HG03558 (cell line): ENCODE data around the gene IRF8.

ENCODE experiments used
- ATAC-seq: cut with Tn5 transposase; IDR thresholded peaks from one replicate; pipeline ENCODE4 v1.9.1; 2021; ENCODE audit warnings: moderate number of reproducible peaks; ENCODE audit not compliant: unreplicated experiment; ENCODE audit errors: extremely low read depth

Gene IRF8

DNA sequence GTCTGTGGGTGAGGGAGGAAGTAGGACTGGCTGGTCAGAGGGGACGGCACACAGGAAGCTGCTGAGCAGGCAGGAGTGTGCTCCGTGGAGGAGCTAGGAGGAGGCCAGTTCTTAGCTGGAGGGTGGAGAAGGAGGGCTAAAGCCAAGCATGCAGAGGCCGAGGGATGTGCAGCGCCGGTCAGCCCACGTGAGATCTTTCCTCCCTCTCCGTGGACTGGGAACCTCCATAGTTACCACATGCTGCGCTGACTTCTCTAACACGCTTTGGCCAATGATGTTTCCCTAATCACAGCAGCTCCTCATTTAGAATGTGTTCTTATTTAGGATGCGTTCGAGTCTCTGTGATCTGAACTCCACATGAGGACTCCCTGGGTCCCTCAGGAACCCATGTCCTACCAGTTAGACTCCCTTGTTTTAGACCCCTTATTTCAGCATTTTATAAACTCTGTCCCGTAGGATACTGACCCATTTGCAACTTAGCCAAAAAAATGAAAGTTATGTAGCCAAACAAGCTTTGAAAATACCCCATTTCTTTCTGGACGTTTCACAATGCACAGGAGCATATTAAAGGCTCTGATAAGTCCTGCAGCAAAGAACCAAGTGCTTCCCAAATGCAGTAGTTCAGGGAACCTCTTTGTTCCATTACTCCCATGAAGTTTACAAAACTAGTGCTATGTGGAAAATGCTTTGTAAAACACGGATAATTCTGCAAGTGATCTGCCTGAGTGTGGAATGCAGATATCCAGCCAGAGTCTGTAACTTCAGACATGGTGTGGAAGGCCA is 51.4 kb downstream of the IRF8 start:
- no peak for ATAC-seq

DNA sequence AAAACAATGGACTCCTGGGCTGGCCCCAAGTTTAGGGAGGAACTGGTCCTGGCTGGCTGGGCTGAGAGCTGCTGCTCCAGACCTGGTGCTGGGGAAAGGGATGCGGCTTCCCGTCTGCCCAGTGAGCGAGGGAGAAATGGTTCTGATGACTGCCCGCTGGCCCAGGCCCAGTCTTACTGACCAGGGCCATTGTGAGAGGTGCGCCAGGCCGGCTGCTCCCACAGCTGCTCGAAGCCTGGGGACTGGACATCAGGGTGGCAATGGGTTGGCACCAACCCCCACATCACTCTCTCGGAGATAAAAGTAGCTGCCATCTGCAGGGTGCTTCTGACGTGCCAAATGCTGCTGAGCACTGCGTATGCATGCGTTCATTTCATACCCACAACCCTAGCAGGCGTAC is 53.2 kb downstream of the IRF8 start:
- no peak for ATAC-seq

- no peak for ATAC-seq
Measured at GRCh38 chr16:85952811-85953210, 53.8 kb downstream of the IRF8 start.

GRCh38 chr16:85954927-85955519 is 56.1 kb downstream of the IRF8 start:
- ATAC-seq: no peak

GRCh38 chr16:85955566-85955965 is 56.6 kb downstream of the IRF8 start:
- no peak for ATAC-seq

GRCh38 chr16:85956426-85956825 is 57.5 kb downstream of the IRF8 start:
- no peak for ATAC-seq

- ATAC-seq: no peak
Measured at GRCh38 chr16:85958731-85959130, 59.8 kb downstream of the IRF8 start.

DNA sequence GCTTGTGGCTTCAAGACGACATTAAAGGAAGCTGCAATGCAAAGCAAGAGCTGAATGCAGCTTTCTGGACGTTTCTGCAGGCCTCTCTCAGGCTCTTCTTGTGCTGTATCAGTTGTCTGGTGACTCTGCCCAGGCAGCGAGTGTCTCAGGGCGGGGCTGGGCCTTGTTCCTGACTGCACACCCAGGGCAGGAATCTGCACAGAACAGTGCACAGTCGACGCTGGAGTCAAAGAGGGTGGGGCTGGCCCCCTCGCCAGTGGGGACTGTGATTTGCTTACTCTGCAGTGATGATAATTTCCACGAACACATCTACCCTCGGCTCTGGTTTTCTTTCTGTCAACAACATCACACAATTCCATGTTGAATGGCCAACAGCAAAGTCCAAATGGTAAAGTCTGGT is 60.7 kb downstream of the IRF8 start:
- ATAC-seq: no peak

- no peak for ATAC-seq
Measured at GRCh38 chr16:85960486-85961046, 61.6 kb downstream of the IRF8 start.

- ATAC-seq: no peak
Measured at GRCh38 chr16:85961988-85962915, 63.3 kb downstream of the IRF8 start.

DNA sequence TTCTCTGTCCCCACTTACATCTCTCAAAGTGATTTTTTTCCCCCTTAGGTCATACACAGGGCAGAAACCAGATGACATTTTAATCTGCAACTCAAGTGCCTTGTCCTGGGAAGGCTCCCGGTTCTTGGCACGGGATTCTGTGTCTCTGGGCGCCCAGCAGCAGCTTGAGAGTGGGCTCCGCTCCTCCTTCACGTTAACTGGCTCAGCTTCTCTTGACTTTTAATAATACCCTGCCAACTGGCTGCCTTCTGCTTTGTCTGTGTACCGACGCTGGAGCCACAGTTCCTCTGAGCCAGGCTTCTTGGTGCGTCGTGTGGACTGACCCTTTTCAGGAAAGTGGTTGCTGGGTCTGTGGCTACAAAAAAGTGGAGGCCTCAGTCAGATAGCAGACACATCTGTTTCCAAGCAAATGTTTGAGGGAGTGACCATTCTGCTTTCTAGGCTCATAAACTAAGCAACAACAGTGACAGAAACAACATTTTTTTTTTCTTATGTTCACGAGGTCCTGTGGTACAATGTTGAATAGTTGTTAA is 64.9 kb downstream of the IRF8 start:
- no peak for ATAC-seq

DNA sequence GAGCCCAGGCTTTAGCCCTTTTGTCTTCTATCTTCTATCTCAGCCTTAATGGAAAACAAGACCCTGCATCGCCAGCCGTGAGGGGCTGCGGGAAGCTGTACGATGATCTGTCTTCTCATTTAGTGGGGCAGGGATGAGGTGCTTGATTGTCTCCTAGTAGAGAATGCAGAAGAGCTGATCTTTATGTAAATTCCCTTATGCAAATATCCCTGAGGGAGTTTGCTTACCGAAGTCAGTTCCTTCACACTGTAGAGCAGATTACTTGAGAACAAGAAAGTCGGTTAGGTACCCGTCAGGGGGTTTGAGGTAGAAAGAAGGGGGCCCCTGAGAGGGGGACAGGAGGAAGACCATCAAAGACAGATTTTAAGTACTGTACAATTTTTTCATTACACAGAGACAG is 66.2 kb downstream of the IRF8 start:
- ATAC-seq: no peak

DNA sequence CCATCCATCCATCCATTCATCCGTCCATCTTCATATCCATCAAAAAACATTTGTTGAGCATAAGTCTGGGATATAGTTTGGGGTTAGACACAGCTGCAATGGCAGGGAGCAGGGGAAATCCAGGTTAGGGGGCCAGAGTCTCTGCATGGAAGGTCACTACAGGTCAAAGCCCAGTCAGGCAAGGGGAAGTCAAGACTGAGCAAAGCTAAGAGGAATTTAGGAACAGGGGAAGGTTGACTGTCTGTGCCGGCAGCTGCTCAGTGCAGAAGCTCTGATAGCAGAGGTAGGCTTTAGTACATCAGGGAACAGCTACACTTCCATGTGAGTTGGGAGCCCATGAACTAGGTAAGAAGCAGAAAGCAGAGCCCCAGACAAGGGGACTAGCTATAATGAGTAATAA is 68.1 kb downstream of the IRF8 start:
- no peak for ATAC-seq

DNA sequence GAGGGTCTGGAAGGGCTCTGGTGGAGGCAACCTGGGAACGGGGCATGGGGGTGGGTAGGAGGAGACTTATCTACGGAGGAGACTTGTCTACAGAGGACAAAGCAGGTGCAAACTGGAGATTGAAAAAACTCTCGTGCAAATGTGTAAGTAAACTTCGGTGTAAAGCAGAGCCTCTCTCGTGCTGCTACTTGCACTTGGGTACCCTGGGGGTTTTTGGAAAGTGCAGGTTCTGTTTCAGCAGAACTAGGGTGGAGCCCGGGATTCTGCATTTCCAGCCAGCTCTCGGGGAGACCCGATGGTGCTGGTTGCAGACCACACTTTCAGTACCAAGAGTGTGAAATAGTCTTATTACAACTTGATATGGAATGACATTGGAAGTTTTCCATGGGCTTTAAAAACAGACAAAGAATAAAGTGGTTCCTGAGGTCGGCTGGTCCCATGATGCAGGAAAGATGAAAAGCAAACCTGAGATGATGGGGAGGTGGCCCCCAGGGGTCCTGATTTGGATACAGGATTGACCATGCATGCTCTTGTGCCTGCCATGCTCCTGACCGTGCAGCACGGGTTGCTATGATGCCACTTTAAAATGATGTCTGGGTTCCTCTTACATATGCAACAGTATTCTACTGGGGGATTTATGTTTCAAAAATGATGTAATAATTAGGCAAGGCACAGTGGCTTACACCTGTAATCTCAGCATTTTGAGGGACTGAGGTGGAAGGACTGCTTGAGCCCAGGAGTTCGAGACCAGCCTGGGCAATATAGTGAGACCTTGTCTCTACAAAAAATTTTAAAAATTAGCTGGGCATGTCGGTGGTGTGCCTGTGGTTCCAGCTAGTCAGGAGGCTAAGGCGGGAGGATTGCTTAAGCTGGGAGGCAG is 69.3 kb downstream of the IRF8 start:
- ATAC-seq: no peak

- ATAC-seq: no peak
Measured at GRCh38 chr16:85969159-85969558, 70.2 kb downstream of the IRF8 start.

GRCh38 chr16:85969591-85969990 is 70.6 kb downstream of the IRF8 start:
- no peak for ATAC-seq

GRCh38 chr16:85970016-85970733 is 71.2 kb downstream of the IRF8 start:
- ATAC-seq: no peak

GRCh38 chr16:85970738-85971137 is 71.8 kb downstream of the IRF8 start:
- ATAC-seq: no peak
